Hepatocyte (in vitro differentiated cells): ENCODE data around the gene PTPRD.

Experiments used
- CTCF ChIP-seq: fragments of 200-600 bp; sonication (generic); IDR thresholded peaks from 2 replicates; pipeline ENCODE4 v1.5.1; 2016; ENCODE audit warnings: antibody characterized with exemption, mild to moderate bottlenecking; ENCODE audit not compliant: poor library complexity
- EZH2 ChIP-seq: fragments of 200-600 bp; sonication (generic); IDR thresholded peaks from 2 replicates; pipeline ENCODE4 v1.6.1; 2016; ENCODE audit warnings: antibody characterized with exemption, mild to moderate bottlenecking, borderline replicate concordance

- no peak for TF ChIP-seq CTCF
- no peak for TF ChIP-seq EZH2
Measured at GRCh38 chr9:9483175-9483574, 1129.6 kb downstream of the PTPRD start.
